IMR-90 (cell line): Measurements from ENCODE around the gene SPZ1. TPM values are rescaled to one million over a fixed set of nuclear protein-coding genes. Genes with fewer than 3 reads are reported as not detected.

Experiments
- ATAC-seq: fragments of 200-7000 bp; cut with Tn5 transposase; 2 replicates; pipeline ENCODE4 v1.9.1; 2020; ENCODE audit warnings: low read depth, mild to moderate bottlenecking, moderate library complexity
- BruUV-seq: library from RNA; stranded (reverse); fragments of 400-500 nt; replicated peaks from 2 replicates; lab custom pipeline; 2021; lab: Mats Ljungman, UMichigan
- CTCF ChIA-PET: fragments of 300-600 bp; formaldehyde crosslinking; extraction: SDS; loops from one replicate; lab custom pipeline; 2021; ENCODE audit warnings: antibody characterized with exemption; lab: Yijun Ruan, JAX
- POLR2A ChIA-PET: fragments of 300-600 bp; sonication (Branson Sonifier 250); formaldehyde crosslinking; loops from one replicate; lab custom pipeline; 2022; ENCODE audit warnings: antibody characterized with exemption; ENCODE audit not compliant: unreplicated experiment; lab: Charles Lee
- DNase-seq: peaks from one replicate; pipeline ENCODE4 v3.0.0; 2013
- H2AFZ ChIP-seq: replicated peaks from 2 replicates; pipeline ENCODE3; 2013; ENCODE audit warnings: low read length, mild to moderate bottlenecking; ENCODE audit not compliant: poor library complexity
- H2AK5ac ChIP-seq: 2 replicates; pipeline ENCODE4 v1.6.1; 2013; ENCODE audit warnings: low read depth, low read length, inconsistent platforms
- H2AK9ac ChIP-seq: replicated peaks from 2 replicates; pipeline ENCODE3; 2013; ENCODE audit warnings: mild to moderate bottlenecking, low read depth, low read length, moderate library complexity; ENCODE audit not compliant: poor library complexity
- H2BK120ac ChIP-seq: 2 replicates; pipeline ENCODE4 v1.6.1; 2013; ENCODE audit warnings: low read depth, low read length, inconsistent platforms
- H2BK15ac ChIP-seq: 3 replicates; pipeline ENCODE4 v1.6.1; 2013; ENCODE audit warnings: low read depth, low read length, inconsistent platforms
- H2BK20ac ChIP-seq: 2 replicates; pipeline ENCODE4 v1.6.1; 2013; ENCODE audit warnings: low read depth, mild to moderate bottlenecking, inconsistent platforms, low read length, moderate library complexity
- H2BK5ac ChIP-seq: 2 replicates; pipeline ENCODE4 v1.6.1; 2013; ENCODE audit warnings: mild to moderate bottlenecking, low read depth, low read length, inconsistent platforms; ENCODE audit not compliant: poor library complexity, severe bottlenecking
- H3K14ac ChIP-seq: replicated peaks from 2 replicates; pipeline ENCODE4 v1.6.1; 2013; ENCODE audit warnings: low read depth, low read length, inconsistent platforms
- H3K18ac ChIP-seq: 2 replicates; pipeline ENCODE4 v1.6.1; 2013; ENCODE audit warnings: low read depth, low read length, control low read depth
- H3K23ac ChIP-seq: 2 replicates; pipeline ENCODE4 v1.6.1; 2013; ENCODE audit warnings: low read depth, low read length, inconsistent platforms
- H3K27ac ChIP-seq: 2 replicates; pipeline ENCODE4 v1.5.1; 2013; ENCODE audit warnings: mild to moderate bottlenecking, control low read depth, low read length; ENCODE audit not compliant: insufficient read depth
- H3K27me3 ChIP-seq: 2 replicates; pipeline ENCODE4 v1.6.1; 2013; ENCODE audit warnings: low read length; ENCODE audit not compliant: control insufficient read depth, insufficient read depth
- H3K36me3 ChIP-seq: 2 replicates; pipeline ENCODE4 v1.6.1; 2013; ENCODE audit warnings: low read length, mixed read lengths; ENCODE audit not compliant: control insufficient read depth, insufficient read depth
- H3K4ac ChIP-seq: 2 replicates; pipeline ENCODE4 v1.6.1; 2013; ENCODE audit warnings: low read depth, low read length, inconsistent platforms
- H3K4me1 ChIP-seq: 2 replicates; pipeline ENCODE4 v1.6.1; 2013; ENCODE audit warnings: low read length, mixed read lengths; ENCODE audit not compliant: control insufficient read depth, insufficient read depth
- H3K4me2 ChIP-seq: 2 replicates; pipeline ENCODE4 v1.6.1; 2013; ENCODE audit warnings: low read depth, mild to moderate bottlenecking, control low read depth, low read length, moderate library complexity
- H3K4me3 ChIP-seq: 2 replicates; pipeline ENCODE4 v1.5.1; 2013; ENCODE audit warnings: low read depth, mild to moderate bottlenecking, control low read depth, low read length, moderate library complexity; ENCODE audit not compliant: insufficient read depth
- H3K56ac ChIP-seq: 2 replicates; pipeline ENCODE4 v1.6.1; 2013; ENCODE audit warnings: low read length, inconsistent platforms; ENCODE audit not compliant: insufficient read depth; ENCODE audit errors: extremely low read depth
- H3K79me1 ChIP-seq, 2 experiments: 2 replicates each; pipeline ENCODE4 v1.6.1; 2013; ENCODE audit warnings: low read length in 2 of 2, inconsistent platforms in 1 of 2, low read depth in 1 of 2
- H3K9ac ChIP-seq: 2 replicates; pipeline ENCODE4 v1.6.1; 2013; ENCODE audit warnings: low read depth, low read length, control low read depth
- H3K9me1 ChIP-seq: 2 replicates; pipeline ENCODE4 v1.6.1; 2013; ENCODE audit warnings: low read length, inconsistent platforms; ENCODE audit not compliant: insufficient read depth
- H3K9me3 ChIP-seq: 2 replicates; pipeline ENCODE4 v1.6.1; 2013; ENCODE audit warnings: low read length; ENCODE audit not compliant: control insufficient read depth, insufficient read depth
- H4K20me1 ChIP-seq: 2 replicates; pipeline ENCODE4 v1.6.1; 2013; ENCODE audit warnings: low read length, inconsistent platforms; ENCODE audit not compliant: insufficient read depth
- H4K5ac ChIP-seq: 2 replicates; pipeline ENCODE4 v1.6.1; 2013; ENCODE audit warnings: mild to moderate bottlenecking, low read depth, low read length, control low read depth
- H4K8ac ChIP-seq, 2 experiments: 2 replicates each; pipeline ENCODE4 v1.6.1; 2013; ENCODE audit warnings: low read depth in 2 of 2, low read length in 2 of 2, control low read depth in 1 of 2, inconsistent platforms in 1 of 2
- H4K91ac ChIP-seq: 2 replicates; pipeline ENCODE4 v1.6.1; 2013; ENCODE audit warnings: low read depth, low read length, inconsistent platforms; ENCODE audit not compliant: insufficient read depth
- BHLHE40 ChIP-seq: fragments of 150-350 bp; IDR thresholded peaks from 2 replicates; pipeline ENCODE4 v1.6.1; 2016; ENCODE audit warnings: mild to moderate bottlenecking, low read depth, low read length
- CEBPB ChIP-seq: IDR thresholded peaks from 2 replicates; pipeline ENCODE4 v1.6.1; 2012; ENCODE audit warnings: low read depth, low read length, improper control_type of control experiment
- CHD1 ChIP-seq: IDR thresholded peaks from 2 replicates; pipeline ENCODE4 v1.6.1; 2012; ENCODE audit warnings: low read depth, low read length, improper control_type of control experiment
- FOS ChIP-seq: fragments of 150-350 bp; IDR thresholded peaks from 2 replicates; pipeline ENCODE4 v1.6.1; 2016; ENCODE audit warnings: low read depth, low read length
- MAFK ChIP-seq: IDR thresholded peaks from 2 replicates; pipeline ENCODE4 v1.6.1; 2012; ENCODE audit warnings: low read depth, low read length, improper control_type of control experiment
- MAZ ChIP-seq: IDR thresholded peaks from 2 replicates; pipeline ENCODE4 v1.6.1; 2012; ENCODE audit warnings: low read depth, mild to moderate bottlenecking, low read length, improper control_type of control experiment, moderate library complexity, borderline replicate concordance
- MXI1 ChIP-seq: IDR thresholded peaks from 2 replicates; pipeline ENCODE4 v1.6.1; 2012; ENCODE audit warnings: low read depth, mild to moderate bottlenecking, low read length, moderate library complexity, borderline replicate concordance
- NFE2L2 ChIP-seq: fragments of 150-350 bp; IDR thresholded peaks from 2 replicates; pipeline ENCODE4 v1.6.1; 2016; ENCODE audit warnings: low read depth, mild to moderate bottlenecking, low read length
- POLR2A ChIP-seq: IDR thresholded peaks from 2 replicates; pipeline ENCODE4 v1.6.1; 2012; ENCODE audit warnings: mild to moderate bottlenecking, low read depth, low read length
- RAD21 ChIP-seq: IDR thresholded peaks from 2 replicates; pipeline ENCODE4 v1.6.1; 2012; ENCODE audit warnings: low read length, improper control_type of control experiment
- RCOR1 ChIP-seq: IDR thresholded peaks from 2 replicates; pipeline ENCODE4 v1.6.1; 2012; ENCODE audit warnings: mild to moderate bottlenecking, low read length, improper control_type of control experiment; ENCODE audit not compliant: insufficient replicate concordance
- SMC3 ChIP-seq: fragments of 150-350 bp; IDR thresholded peaks from 2 replicates; pipeline ENCODE4 v1.6.1; 2016; ENCODE audit warnings: low read depth, mild to moderate bottlenecking, antibody characterized with exemption, low read length, moderate library complexity
- WGBS, 2 experiments: methylation state at CpG; one replicate each; pipeline versions ENCODE4 v1.1.5 to v1.1.7; 2013; ENCODE audit warnings: missing lambda C conversion rate in 2 of 2; ENCODE audit not compliant: insufficient read length in 1 of 2; ENCODE audit errors: extremely low coverage in 2 of 2; 5-methylcytosine and 5-hydroxymethylcytosine counted together
- dilution Hi-C: fragments of 300-500 bp; cut with HindIII; formaldehyde crosslinking; loops from one replicate; pipeline ENCODE4 v1.14.3; 2018; ENCODE audit warnings: low sequenced_read_pairs; ENCODE audit not compliant: unreplicated experiment
- in situ Hi-C: fragments of 300-500 bp; cut with MboI; formaldehyde crosslinking; loops from 3 replicates; pipeline ENCODE4 v1.14.3; 2019; ENCODE audit warnings: low sequenced_read_pairs, inconsistent platforms, mixed read lengths
- intact Hi-C: fragments of 100-400 bp; cut with micrococcal nuclease; formaldehyde crosslinking; loops from 2 replicates; pipeline ENCODE4 v1.10.0; 2022
- polyA plus RNA-seq, 3 experiments: library from polyadenylated mRNA; depleted of rRNA; stranded (reverse); fragments of >200 nt; gene quantifications; 2 replicates each; pipeline ENCODE4 v1.2.3, GENCODE V29; 2012; ENCODE audit warnings: low replicate concordance in 1 of 3
- total RNA-seq: library from RNA; depleted of rRNA; stranded (reverse); fragments of >200 nt; gene quantifications from 2 replicates; pipeline ENCODE4 v1.2.3, GENCODE V29; 2012
- TF ChIP-seq, protein P1 (sequence below): conservative IDR thresholded peaks from 2 replicates; pipeline ENCODE4 v1.5.1; 2012; ENCODE audit warnings: mild to moderate bottlenecking, low read depth, low read length, improper control_type of control experiment
- TF ChIP-seq, protein P2 (sequence below): fragments of 150-350 bp; IDR thresholded peaks from 2 replicates; pipeline ENCODE4 v1.6.1; 2017; ENCODE audit warnings: mild to moderate bottlenecking, antibody characterized with exemption, low read length, low read depth
- TF ChIP-seq, protein P3 (sequence below): fragments of 150-350 bp; IDR thresholded peaks from 2 replicates; pipeline ENCODE4 v1.6.1; 2016; ENCODE audit warnings: low read depth, mild to moderate bottlenecking, low read length, moderate library complexity, borderline replicate concordance

SPZ1 gene
- total and polyA plus RNA-seq, 2 of the 4 experiments (the other 2 are of a cell fraction), result not detected

DNA sequence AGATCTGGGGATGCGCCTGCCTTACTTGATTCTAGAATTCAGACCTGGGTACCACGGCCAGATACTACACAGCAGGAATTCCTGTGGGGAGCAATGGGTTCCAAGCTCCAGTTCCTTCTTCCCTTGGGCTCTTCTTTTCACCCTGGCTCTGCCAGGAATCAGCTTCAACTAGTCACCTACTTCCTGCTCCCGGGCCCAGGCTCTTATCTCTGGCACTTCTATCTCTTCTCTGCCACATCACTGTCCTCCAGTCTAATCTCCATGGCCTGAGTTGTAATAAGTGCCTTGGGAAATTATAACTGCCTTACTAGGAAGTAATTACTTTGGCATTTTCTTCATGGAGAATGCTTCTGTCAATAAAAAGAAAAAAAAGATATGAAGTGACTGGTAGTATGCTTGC lies 37.7 kb upstream of the SPZ1 start:
- H2BK5ac ChIP-seq, result no peak overlapping the region
- H3K4me2 ChIP-seq, result no peak overlapping the region
- POLR2A ChIA-PET, result no interaction called here
- H4K20me1 ChIP-seq, result no peaks in the 10 kb centered on the region
- no peaks in the 10 kb centered on the region for H3K4me1 ChIP-seq
- H4K8ac ChIP-seq, result no peak overlapping the region
- H2AK9ac ChIP-seq, result no peak overlapping the region
- H3K23ac ChIP-seq, result no peak overlapping the region
- H3K4me3 ChIP-seq, result no peak overlapping the region
- in situ Hi-C loops (no loop called here), intact Hi-C loops (no loop called here), dilution Hi-C loops (no loop called here)
- no peak overlapping the region for H3K18ac ChIP-seq
- H3K56ac ChIP-seq, result no peak overlapping the region
- H3K79me1 ChIP-seq, result no peaks in the 10 kb centered on the region
- DNase-seq, result no peak
- H2AK5ac ChIP-seq, result no peak overlapping the region
- H4K91ac ChIP-seq, result no peak overlapping the region
- ATAC-seq, result no peak
- WGBS, 2 experiments, result 50% methylated on average over 1 of the region's 3 CpGs; no CpG with 5 or more reads in 1 of the 2 experiments
- H2BK120ac ChIP-seq, result no peak overlapping the region
- H2BK15ac ChIP-seq, result no peak overlapping the region
- H3K4ac ChIP-seq, result no peak overlapping the region
- H2AFZ ChIP-seq, result no peak overlapping the region
- H3K9me3 ChIP-seq, result no peaks in the 10 kb centered on the region
- peaks cover 8% of the 10 kb centered on the region for H3K27me3 ChIP-seq
- H3K9me1 ChIP-seq, result no peaks in the 10 kb centered on the region
- no peak overlapping the region for H3K27ac ChIP-seq
- no peaks in the 10 kb centered on the region for H3K36me3 ChIP-seq
- TF ChIP-seq RCOR1 (no peak), RAD21 (no peak), CEBPB (no peak), MAFK (no peak), FOS (no peak), POLR2A (no peak), MXI1 (no peak), MAZ (no peak), NFE2L2 (no peak), BHLHE40 (no peak), SMC3 (no peak), CHD1 (no peak)
- TF ChIP-seq, protein P1, sequence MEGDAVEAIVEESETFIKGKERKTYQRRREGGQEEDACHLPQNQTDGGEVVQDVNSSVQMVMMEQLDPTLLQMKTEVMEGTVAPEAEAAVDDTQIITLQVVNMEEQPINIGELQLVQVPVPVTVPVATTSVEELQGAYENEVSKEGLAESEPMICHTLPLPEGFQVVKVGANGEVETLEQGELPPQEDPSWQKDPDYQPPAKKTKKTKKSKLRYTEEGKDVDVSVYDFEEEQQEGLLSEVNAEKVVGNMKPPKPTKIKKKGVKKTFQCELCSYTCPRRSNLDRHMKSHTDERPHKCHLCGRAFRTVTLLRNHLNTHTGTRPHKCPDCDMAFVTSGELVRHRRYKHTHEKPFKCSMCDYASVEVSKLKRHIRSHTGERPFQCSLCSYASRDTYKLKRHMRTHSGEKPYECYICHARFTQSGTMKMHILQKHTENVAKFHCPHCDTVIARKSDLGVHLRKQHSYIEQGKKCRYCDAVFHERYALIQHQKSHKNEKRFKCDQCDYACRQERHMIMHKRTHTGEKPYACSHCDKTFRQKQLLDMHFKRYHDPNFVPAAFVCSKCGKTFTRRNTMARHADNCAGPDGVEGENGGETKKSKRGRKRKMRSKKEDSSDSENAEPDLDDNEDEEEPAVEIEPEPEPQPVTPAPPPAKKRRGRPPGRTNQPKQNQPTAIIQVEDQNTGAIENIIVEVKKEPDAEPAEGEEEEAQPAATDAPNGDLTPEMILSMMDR, result no peak
- TF ChIP-seq, protein P2, sequence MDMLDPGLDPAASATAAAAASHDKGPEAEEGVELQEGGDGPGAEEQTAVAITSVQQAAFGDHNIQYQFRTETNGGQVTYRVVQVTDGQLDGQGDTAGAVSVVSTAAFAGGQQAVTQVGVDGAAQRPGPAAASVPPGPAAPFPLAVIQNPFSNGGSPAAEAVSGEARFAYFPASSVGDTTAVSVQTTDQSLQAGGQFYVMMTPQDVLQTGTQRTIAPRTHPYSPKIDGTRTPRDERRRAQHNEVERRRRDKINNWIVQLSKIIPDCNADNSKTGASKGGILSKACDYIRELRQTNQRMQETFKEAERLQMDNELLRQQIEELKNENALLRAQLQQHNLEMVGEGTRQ, result no peak
- TF ChIP-seq, protein P3, sequence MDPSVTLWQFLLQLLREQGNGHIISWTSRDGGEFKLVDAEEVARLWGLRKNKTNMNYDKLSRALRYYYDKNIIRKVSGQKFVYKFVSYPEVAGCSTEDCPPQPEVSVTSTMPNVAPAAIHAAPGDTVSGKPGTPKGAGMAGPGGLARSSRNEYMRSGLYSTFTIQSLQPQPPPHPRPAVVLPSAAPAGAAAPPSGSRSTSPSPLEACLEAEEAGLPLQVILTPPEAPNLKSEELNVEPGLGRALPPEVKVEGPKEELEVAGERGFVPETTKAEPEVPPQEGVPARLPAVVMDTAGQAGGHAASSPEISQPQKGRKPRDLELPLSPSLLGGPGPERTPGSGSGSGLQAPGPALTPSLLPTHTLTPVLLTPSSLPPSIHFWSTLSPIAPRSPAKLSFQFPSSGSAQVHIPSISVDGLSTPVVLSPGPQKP, result no peak
- H3K9ac ChIP-seq, result no peak overlapping the region
- CTCF ChIA-PET, result no interaction called here
- no TSS peak for BruUV-seq
- no peak overlapping the region for H3K14ac ChIP-seq
- no peak overlapping the region for H2BK20ac ChIP-seq
- H4K5ac ChIP-seq, result no peak overlapping the region
